ENCODE results near the gene PDK3. TPM values are rescaled to one million over a fixed set of nuclear protein-coding genes. Genes with fewer than 3 reads are reported as not detected.

The PDK3 gene
- polyA plus RNA-seq, 3 donors: 1.7 to 7.6 (median 2.0) TPM

GRCh38 chrX:24478509-24478908, 13.4 kb downstream of the PDK3 start:
- no peak overlapping the region for H3K27ac ChIP-seq (ENCODE audit: low read depth, low read length)

GRCh38 chrX:24479924-24480323, 14.8 kb downstream of the PDK3 start:
- H3K27ac ChIP-seq (ENCODE audit: low read depth, low read length): no peak overlapping the region
- 22 to 67% (median 50%) methylated on average over 9 of the region's 9 CpGs for WGBS, 3 donors

More at GRCh38 chrX:24478509-24478908, 13.4 kb downstream of the PDK3 start:
- WGBS, 3 donors: 82 to 99% (median 98%) methylated on average over 4 of the region's 4 CpGs

- H3K27ac ChIP-seq (ENCODE audit: low read depth, low read length): no peak overlapping the region
- 43 to 93% (median 64%) methylated on average over 5 of the region's 5 CpGs for WGBS, 3 donors
These were observed 15.3 kb downstream of the PDK3 start for GRCh38 chrX:24480400-24480865.

DNA sequence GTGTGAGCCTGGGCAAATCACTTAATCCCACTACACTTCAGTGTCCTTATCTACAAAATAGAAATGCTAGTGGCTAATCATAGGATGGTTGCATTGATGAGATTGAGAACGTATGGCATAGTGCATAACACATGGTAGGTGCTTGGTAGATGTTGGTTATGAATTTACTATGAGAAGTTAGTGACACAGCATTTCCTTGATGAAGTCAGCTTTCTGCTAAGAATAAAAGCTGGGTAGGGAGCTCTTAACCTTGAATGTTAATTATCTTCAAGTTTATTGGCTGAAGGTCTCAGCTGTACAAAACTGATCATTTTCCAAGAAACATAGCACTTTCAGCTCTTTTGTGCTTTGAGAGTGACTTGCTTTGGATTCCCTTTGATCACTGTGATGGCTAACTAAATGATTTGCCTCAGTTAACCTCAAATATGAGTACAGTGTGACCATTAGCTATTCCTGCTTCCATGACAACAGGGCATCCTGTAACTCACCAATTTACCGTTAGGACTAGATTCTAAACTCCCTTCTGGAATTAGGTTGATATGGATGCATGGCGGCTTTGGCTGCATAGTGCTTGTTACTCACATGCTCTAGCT, 17.8 kb downstream of the PDK3 start:
- H3K27ac ChIP-seq (ENCODE audit: low read depth, low read length): no peak overlapping the region
- WGBS, 3 donors: 50 to 72% (median 64%) methylated on average over 3 of the region's 3 CpGs

DNA sequence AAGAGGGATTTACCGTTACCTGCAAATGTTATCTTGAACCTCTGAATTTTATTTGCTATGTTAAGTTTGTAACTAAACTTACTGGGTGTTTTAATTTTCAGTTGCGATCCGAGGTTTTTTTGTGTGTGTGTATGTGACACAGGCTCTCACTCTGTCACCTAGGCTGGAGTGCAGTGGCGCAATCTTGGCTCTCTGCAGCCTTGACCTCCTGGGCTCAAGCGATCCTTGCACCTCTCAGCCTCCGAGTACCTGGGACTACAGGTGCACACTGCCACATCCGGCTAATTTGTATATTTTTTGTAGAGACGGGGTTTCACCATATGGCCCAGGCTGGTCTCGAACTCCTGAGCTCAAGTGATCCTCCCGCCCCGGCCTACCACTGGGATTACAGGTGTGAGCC, 18.5 kb downstream of the PDK3 start:
- H3K27ac ChIP-seq (ENCODE audit: low read depth, low read length): no peak overlapping the region
- WGBS, 3 donors: 95 to 98% (median 95%) methylated on average over 11 of the region's 11 CpGs

GRCh38 chrX:24485323-24485722, 20.2 kb downstream of the PDK3 start:
- H3K27ac ChIP-seq (ENCODE audit: low read depth, low read length): no peak overlapping the region

GRCh38 chrX:24485976-24486680, 21.0 kb downstream of the PDK3 start:
- WGBS, 3 donors: 83 to 95% (median 85%) methylated on average over 10 of the region's 10 CpGs

More at GRCh38 chrX:24485323-24485722, 20.2 kb downstream of the PDK3 start:
- 80 to 92% (median 81%) methylated on average over 5 of the region's 5 CpGs for WGBS, 3 donors

GRCh38 chrX:24487571-24487970, 22.5 kb downstream of the PDK3 start:
- 84 to 92% (median 85%) methylated on average over 3 of the region's 3 CpGs for WGBS, 3 donors
- no peak overlapping the region for H3K27ac ChIP-seq (ENCODE audit: low read depth, low read length)

More at GRCh38 chrX:24485976-24486680, 21.0 kb downstream of the PDK3 start:
- no peak overlapping the region for H3K27ac ChIP-seq (ENCODE audit: low read depth, low read length)

GRCh38 chrX:24491741-24492140, 26.7 kb downstream of the PDK3 start:
- WGBS, 3 donors: 78 to 91% (median 78%) methylated on average over 3 to 4 of the region's 4 CpGs
- no peak overlapping the region for H3K27ac ChIP-seq (ENCODE audit: low read depth, low read length)

- 36 to 42% (median 37%) methylated on average over 6 of the region's 6 CpGs for WGBS, 3 donors
- H3K27ac ChIP-seq (ENCODE audit: low read depth, low read length): no peak overlapping the region
These were observed 28.9 kb downstream of the PDK3 start for GRCh38 chrX:24493740-24494581.

GRCh38 chrX:24494647-24495075, 29.6 kb downstream of the PDK3 start:
- no peak overlapping the region for H3K27ac ChIP-seq (ENCODE audit: low read depth, low read length)
- WGBS, 3 donors: 5 to 47% (median 7%) methylated on average over 8 of the region's 8 CpGs

DNA sequence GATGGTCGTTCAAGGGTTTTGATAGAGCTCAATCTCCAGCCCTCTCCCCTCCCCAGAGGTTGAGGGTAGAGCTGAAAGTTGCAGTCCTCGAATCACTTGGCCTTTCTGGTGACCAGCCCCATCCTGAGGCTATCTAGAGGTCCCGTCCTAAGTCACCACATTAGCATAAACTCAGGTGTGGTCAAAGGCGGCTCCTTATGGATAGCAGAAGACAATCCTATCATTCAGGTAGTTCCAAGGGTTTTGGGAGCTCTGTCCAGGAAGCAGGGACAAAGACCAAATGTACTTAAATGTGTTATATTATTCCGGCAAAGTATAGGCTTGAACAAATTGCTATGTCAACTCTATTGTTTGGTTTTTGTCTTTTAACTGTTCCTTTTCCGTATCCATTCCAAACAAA, 30.6 kb downstream of the PDK3 start:
- 72 to 94% (median 86%) methylated on average over 6 of the region's 6 CpGs for WGBS, 3 donors
- no peak overlapping the region for H3K27ac ChIP-seq (ENCODE audit: low read depth, low read length)

- no peak overlapping the region for H3K27ac ChIP-seq (ENCODE audit: low read depth, low read length)
- WGBS, 3 donors: 61 to 74% (median 68%) methylated on average over 5 of the region's 5 CpGs
These were observed 33.1 kb downstream of the PDK3 start for GRCh38 chrX:24498181-24498580.

DNA sequence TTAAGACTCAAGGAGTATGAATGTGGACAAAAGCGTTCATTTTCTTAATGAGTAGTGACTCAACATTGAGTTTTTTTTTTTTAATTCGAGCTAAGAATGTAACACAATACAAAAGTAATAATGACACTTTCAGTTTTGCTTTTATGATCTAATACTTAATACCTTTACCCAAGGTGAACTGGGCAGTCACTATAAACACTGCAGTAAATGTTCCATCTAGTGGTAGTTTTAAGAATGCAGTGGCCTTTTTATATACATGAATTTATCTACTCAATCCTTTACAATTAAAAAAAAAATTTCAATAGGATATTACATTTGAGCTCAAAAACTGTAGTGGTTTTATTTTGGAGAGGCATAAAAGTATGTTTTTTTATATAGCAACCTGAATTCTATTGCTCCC, 33.9 kb downstream of the PDK3 start:
- H3K27ac ChIP-seq (ENCODE audit: low read depth, low read length): no peak overlapping the region
- 43 to 48% (median 46%) methylated on average over 2 of the region's 2 CpGs for WGBS, 3 donors

DNA sequence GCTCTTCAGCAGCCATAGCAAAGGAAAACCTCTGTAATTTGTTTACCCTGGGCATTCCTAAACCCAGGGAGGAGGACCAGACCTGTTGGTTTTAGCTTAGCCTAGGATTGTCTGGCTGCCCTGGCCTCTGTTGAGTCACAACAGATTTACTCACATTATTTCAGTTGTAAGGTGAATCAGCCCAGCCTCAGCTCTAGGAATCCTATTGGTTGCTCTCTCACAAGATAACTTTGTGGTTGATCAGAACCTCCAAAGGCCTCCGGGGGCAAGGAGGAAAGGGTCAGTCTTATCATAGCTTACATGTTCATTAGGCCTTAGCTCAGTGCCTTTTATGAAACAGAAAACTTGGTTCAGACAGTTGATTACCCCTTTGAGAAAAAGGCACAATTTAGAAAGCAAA, 41.0 kb downstream of the PDK3 start:
- no peak overlapping the region for H3K27ac ChIP-seq (ENCODE audit: low read depth, low read length)
- 76 to 86% (median 86%) methylated on average over 1 of the region's 1 CpG for WGBS, 3 donors

DNA sequence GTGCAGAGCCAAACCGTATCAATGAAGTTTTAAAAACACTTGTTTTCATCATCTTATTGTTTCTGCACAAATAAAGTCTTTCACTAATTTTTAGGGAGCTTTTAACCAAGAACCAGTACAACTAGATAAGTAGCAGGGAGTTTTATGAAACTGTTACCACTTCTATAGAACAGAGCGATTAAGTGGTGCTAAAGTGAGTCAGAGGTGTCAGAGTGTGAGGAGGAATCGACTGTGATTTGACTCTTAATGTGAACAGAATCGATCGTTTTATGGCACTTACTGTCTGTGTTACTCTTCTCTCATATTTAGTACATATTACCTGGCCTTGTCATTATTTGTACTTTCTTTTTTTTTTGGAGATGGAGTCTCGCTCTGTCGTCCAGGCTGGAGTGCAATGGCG, 43.3 kb downstream of the PDK3 start:
- no peak overlapping the region for H3K27ac ChIP-seq (ENCODE audit: low read depth, low read length)
- 90 to 97% (median 95%) methylated on average over 5 to 8 of the region's 8 CpGs for WGBS, 3 donors

DNA sequence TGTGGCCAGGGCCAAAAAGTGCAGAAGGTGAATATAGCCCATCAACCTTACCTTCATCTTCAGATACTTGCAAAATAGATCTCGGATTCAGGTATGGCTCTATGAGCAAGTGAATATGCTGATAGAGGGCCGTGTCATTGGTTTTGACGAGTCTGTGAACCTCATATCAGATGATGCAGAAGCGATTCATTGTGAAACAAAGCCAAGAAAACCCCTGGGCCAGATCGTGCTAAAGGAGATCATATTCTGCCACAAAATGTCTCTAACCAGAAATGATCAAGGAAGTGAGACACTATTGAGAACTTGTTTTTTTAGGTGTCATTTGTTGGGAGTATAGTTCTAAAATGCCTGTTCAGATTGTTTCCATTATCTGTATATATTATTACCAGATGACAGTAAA, 48.3 kb downstream of the PDK3 start:
- 68 to 82% (median 81%) methylated on average over 5 of the region's 5 CpGs for WGBS, 3 donors

DNA sequence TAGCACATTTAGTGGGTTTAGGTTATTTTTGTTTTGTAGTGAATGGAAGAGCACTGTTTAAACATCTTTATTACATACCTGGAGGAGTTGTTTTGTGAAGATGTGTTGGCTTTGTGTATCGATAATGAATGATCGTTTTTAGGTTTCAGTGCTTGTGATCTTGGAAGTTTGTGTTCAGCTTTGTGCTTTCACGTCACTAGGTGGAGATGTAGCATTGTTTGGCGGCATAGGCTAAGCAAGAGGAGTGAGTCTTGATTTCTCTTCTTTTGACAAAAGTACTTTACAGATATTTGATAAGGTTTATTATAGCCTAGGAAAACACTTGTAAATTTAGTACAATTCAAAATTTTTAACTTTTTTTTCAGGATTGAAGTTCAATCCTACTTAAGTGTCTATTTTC, 50.4 kb downstream of the PDK3 start:
- no peak overlapping the region for H3K27ac ChIP-seq (ENCODE audit: low read depth, low read length)
- 57 to 71% (median 63%) methylated on average over 4 of the region's 4 CpGs for WGBS, 3 donors

More for the DNA sequence above, 48.3 kb downstream of the PDK3 start:
- H3K27ac ChIP-seq (ENCODE audit: low read depth, low read length): no peak overlapping the region

- H3K27ac ChIP-seq (ENCODE audit: low read depth, low read length): no peak overlapping the region
- WGBS, 3 donors: 84 to 96% (median 93%) methylated on average over 2 of the region's 2 CpGs
These were observed 55.4 kb downstream of the PDK3 start for GRCh38 chrX:24520472-24520871.
